GM21529 (cell line): Measurements from ENCODE around the gene TSKS.

Experiments
- ATAC-seq: cut with Tn5 transposase; IDR thresholded peaks from one replicate; pipeline ENCODE4 v1.9.1; 2021; ENCODE audit not compliant: unreplicated experiment

The TSKS gene, protein sequence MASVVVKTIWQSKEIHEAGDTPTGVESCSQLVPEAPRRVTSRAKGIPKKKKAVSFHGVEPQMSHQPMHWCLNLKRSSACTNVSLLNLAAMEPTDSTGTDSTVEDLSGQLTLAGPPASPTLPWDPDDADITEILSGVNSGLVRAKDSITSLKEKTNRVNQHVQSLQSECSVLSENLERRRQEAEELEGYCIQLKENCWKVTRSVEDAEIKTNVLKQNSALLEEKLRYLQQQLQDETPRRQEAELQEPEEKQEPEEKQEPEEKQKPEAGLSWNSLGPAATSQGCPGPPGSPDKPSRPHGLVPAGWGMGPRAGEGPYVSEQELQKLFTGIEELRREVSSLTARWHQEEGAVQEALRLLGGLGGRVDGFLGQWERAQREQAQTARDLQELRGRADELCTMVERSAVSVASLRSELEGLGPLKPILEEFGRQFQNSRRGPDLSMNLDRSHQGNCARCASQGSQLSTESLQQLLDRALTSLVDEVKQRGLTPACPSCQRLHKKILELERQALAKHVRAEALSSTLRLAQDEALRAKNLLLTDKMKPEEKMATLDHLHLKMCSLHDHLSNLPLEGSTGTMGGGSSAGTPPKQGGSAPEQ

DNA sequence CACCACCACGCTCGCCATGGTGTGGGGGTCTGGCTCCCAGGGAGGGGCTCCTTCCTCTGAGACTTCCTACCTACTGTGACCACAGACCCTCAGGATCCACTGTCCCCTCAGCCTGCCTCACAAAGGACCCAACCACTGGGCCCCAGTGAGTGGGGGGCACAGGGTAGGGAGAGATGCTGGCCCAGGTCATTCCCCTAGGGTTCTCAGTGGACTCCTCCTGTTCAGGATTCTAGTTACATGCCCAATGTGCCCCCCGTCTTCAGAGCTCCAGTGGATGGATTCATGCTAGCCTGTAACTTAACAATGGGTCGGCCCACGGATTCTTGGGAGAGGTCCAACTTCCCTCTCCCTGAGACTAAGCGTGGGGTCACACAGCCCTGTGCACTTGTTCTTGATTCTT is at the start of gene TSKS:
TSS of gene TSKS (minus strand) at position 77 of the 400 bp plus-strand sequence. CDS start at position 18, 59 bp downstream.
- ATAC-seq, result no peak

DNA sequence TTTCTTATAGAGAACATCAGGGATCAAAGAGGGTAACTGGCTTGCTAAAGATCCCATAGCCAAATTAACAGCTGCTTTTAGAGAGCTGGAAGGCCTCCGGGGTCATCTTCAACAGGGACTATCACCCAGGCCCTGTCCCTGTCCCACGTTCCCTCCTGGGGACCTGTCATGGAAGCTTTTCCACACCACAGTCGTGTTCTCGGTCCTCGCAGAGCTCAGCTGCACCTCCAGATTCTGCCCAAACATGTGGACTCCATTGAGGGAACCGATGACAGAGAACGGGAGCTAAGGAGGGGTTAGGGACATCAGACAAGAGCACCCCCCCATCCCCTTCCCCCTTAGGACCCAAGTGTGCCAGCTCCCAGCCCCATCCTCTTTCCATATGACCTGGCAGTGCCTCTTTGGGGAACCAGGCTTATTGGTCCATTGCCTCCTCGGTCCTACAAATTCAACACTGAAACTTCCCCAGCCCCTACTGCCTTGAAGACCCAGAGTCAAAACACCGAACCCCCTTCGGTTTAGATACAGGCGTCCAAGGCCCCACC is 49.4 kb upstream of the TSKS start:
- no peak for ATAC-seq

GRCh38 chr19:49811328-49811727 is 48.2 kb upstream of the TSKS start:
- no peak for ATAC-seq

- ATAC-seq, result no peak
Measured at GRCh38 chr19:49809941-49810389, 46.9 kb upstream of the TSKS start.

DNA sequence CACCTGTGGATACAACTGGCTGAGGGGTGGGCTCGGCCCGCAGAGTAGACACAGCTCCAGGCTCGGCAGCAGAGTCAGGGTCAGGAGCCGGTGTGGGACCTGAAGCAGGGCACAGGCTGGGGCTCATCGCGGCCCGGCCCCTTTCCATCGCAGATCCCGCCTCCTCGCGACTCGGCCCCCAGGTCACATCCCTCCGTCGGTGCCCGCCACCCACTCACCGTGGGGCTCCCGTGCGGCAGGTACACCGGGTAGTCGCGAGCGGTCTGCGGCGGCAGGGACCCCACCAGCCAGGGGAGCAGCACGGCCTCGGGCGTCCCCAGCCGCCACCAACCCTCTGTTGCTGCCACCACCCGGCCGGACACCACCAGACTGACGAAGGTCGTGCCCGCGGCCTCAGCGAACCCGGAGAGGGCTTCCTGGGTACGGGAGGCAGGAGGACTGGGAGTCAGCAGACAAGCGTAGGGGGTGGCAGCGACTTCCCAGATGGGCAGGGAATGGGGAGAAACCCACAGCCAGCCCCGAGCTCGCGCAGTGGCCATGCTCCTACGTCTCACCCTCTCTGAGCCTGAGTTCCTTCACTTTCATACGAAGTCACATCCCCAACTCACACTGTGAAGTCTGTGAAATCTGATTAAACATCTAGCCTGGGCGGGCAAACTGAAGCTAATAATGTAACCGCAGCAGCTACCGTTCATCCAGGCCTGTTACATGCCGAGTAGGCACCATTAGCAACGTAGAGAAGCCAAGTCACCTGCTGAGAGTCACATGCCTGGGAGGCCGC is 46.2 kb upstream of the TSKS start:
- no peak for ATAC-seq

DNA sequence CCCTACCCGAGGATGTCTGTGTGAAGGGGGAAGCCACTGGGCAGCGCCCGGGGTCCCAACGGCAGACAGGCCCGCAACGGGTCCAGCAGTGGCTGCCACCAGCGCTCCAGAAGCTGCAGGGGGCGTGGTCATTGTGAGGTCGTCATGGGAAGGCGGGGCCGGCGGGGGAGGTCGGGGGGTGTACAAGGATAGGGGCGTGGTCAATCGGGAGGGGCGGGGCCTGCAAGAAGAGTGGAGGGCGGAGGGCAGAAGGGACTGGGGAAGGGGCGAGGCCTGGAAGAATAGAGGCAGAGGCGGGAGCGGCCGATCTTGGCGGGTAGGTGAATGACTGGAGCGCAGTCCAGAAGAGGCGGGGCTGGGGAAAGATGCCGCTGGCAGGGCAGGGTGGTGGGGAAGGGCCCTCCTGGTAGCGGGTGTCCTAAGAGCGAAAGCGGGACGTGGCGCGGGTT is 45.6 kb upstream of the TSKS start:
- ATAC-seq, result no peak

- no peak for ATAC-seq
Measured at GRCh38 chr19:49807904-49808675, 45.0 kb upstream of the TSKS start.

- ATAC-seq, result no peak
Measured at GRCh38 chr19:49807058-49807903, 44.2 kb upstream of the TSKS start.

DNA sequence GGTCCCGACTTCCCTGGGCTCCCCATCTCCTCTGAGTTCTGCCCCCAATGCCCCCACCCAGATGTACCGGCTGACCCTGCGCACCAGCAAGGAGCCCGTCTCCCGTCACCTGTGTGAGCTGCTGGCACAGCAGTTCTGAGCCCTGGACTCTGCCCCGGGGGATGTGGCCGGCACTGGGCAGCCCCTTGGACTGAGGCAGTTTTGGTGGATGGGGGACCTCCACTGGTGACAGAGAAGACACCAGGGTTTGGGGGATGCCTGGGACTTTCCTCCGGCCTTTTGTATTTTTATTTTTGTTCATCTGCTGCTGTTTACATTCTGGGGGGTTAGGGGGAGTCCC is 43.5 kb upstream of the TSKS start:
- no peak for ATAC-seq

DNA sequence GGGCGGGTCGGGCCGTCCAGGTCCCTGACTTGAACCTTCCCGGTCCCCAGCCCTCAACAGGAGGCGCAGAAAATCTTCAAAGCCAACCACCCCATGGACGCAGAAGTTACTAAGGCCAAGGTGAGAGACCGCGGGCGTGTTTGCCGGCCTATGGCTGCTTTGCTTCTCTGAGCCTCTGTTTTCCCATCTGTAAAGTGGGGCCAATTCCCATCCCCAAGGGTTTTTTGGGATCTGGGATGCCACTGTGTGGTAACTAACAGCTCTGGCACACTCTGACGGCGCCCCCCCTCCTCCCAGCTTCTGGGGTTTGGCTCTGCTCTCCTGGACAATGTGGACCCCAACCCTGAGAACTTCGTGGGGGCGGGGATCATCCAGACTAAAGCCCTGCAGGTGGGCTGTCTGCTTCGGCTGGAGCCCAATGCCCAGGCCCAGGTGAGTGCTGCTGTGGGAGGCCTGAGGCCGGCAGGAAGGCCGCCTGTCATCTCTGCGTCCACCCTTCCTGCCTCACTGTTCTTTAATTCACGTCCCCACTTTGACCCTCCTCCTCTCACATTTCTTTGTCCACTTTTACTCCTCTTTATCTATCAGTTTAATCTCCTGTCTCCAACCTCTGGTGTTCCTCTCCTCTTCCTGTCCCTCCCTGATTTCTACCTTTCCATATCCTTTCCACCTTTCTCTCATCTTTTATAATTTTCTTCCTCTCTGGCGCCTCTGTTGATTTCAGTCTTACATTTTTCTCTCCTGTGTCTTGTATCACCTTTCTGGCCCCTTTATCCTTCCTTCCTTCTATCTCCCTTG is 42.9 kb upstream of the TSKS start:
- ATAC-seq, result no peak

GRCh38 chr19:49803529-49803856 is 40.4 kb upstream of the TSKS start:
- ATAC-seq, result no peak

DNA sequence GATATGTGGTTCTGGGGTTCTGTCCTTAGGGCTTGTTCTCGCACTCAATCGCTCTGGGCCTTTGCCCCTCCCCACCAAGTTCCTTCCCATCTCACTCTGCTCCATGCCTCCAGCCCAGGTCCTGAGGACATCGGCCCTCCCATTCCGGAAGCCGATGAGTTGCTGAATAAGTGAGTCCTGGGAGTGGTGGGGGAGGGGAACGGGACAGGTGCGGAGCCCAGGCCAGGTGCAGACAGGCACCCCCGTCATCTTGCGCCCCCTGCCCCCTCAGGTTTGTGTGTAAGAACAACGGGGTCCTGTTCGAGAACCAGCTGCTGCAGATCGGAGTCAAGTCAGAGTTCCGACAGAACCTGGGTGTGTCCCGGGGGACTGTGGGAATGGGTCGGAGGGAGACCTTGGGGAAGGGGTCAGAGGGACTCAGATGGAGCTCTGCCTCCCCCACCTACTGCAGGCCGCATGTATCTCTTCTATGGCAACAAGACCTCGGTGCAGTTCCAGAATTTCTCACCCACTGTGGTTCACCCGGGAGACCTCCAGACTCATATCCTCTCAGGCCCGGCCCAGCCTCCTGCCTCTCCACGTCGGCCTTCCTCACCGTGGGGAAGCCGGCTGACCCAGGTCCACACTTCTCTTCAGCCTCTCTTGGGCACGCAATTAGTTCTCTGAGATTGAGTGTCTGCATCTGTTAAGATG is 39.9 kb upstream of the TSKS start:
- no peak for ATAC-seq

DNA sequence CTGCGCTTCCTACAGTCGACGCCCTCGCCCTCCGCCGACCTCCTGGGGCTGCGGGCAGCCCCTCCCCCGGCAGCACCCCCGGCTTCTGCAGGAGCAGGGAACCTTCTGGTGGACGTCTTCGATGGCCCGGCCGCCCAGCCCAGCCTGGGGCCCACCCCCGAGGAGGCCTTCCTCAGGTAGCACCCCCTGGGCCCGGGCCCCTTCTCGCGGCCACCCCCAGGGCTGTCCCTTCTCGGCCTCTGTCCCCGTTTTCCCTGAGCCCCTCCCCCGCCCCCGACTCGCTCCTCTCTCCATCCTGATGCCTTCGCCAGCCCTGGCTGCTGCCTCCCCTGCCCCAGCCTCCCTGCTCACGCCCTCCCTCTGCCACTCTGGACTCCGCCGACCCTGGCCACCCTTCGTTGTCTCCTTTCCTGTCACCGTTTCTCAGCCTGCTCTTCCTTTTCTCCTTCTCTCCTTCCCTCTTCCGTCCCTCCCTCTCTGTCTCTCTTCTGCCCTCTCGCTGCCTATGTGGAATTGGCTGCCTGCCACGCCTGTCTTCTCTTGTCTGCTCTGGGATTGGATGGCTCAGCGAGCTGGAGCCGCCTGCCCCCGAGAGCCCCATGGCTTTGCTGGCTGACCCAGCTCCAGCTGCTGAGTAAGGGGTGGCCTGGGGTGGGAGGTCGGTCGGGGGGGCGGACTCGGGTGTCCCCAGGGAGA is 39.0 kb upstream of the TSKS start:
- no peak for ATAC-seq

- no peak for ATAC-seq
Measured at GRCh38 chr19:49801401-49801888, 38.3 kb upstream of the TSKS start.

DNA sequence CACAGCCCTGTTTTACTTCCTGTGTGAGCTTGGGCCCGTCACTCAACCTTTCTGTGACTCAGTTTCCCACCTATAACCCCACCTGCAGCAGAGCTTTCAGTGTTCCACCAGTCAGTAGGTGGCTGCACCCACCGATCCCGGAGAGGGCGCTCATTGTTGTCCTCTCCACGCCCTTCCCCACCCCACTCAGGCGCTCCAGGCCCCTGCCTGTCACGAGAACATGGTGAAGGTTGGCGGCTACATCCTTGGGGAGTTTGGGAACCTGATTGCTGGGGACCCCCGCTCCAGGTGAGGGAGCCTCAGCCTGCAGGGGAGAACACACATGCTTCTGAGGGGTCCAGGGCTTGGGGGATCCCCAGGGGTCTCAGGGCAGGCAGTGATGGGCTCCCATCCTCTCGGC is 37.7 kb upstream of the TSKS start:
- ATAC-seq, result no peak

DNA sequence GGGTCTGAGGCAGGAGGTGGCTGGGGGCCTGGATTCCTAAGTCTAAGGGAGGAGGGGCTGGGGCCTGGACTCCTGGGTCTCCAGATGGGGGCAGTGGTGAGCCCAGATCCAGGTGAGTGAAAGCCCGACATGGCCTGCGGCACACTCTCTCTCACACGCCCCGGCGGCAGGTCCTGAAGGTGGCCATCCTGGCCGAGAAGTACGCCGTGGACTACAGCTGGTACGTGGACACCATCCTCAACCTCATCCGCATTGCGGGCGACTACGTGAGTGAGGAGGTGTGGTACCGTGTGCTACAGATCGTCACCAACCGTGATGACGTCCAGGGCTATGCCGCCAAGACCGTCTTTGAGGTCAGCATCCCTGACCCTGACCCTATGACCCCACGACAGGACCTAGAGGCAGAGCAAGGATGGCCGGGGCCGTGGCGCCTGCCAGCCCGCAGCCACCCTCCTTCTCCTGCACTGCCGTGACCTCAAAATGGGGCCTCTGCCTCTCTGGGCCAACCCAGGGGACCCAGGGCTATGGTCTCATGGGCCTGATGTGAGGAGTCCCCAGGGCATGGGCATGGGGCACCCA is 36.8 kb upstream of the TSKS start:
- no peak for ATAC-seq

GRCh38 chr19:49799271-49799797 is 36.2 kb upstream of the TSKS start:
- no peak for ATAC-seq
